Kidney epithelial cell (primary cell): ENCODE data around the gene GFRA3. TPM values are rescaled to one million over a fixed set of nuclear protein-coding genes. Genes with fewer than 3 reads are reported as not detected.
A peak's percentile ranks its signal among the peaks of the same experiment; 100 is the strongest.
"Not testable (repeated sequence)": the region's sequence is repeated elsewhere in the genome, so short reads cannot be mapped to it uniquely, and the experiment has no call there.

Experiments used
- DNase-seq: peaks from one replicate; pipeline ENCODE4 v3.0.0-alpha.2; 2010; ENCODE audit warnings: low read depth
- H3K27me3 ChIP-seq: 2 replicates; pipeline ENCODE4 v1.6.0; 2011; ENCODE audit warnings: low read length; ENCODE audit not compliant: control insufficient read depth, insufficient read depth
- H3K36me3 ChIP-seq: 2 replicates; pipeline ENCODE4 v1.5.1; 2011; ENCODE audit warnings: low read length; ENCODE audit not compliant: control insufficient read depth, insufficient read depth
- H3K4me3 ChIP-seq: 2 replicates; pipeline ENCODE4 v1.5.1; 2011; ENCODE audit warnings: low read depth, mild to moderate bottlenecking, control low read depth, low read length
- CTCF ChIP-seq: IDR thresholded peaks from 2 replicates; pipeline ENCODE4 v1.5.1; 2011; ENCODE audit warnings: mild to moderate bottlenecking, moderate library complexity, low read length, control low read depth, inconsistent platforms; ENCODE audit not compliant: insufficient read depth, poor library complexity, severe bottlenecking
- total RNA-seq: library from RNA; depleted of rRNA; stranded (reverse); fragments of >200 nt; gene quantifications from 2 replicates; pipeline ENCODE4 v1.2.3, GENCODE V29; 2015

The GFRA3 gene
- 0.08 TPM in 1 of 2 replicates, not detected in the other for total RNA-seq

DNA sequence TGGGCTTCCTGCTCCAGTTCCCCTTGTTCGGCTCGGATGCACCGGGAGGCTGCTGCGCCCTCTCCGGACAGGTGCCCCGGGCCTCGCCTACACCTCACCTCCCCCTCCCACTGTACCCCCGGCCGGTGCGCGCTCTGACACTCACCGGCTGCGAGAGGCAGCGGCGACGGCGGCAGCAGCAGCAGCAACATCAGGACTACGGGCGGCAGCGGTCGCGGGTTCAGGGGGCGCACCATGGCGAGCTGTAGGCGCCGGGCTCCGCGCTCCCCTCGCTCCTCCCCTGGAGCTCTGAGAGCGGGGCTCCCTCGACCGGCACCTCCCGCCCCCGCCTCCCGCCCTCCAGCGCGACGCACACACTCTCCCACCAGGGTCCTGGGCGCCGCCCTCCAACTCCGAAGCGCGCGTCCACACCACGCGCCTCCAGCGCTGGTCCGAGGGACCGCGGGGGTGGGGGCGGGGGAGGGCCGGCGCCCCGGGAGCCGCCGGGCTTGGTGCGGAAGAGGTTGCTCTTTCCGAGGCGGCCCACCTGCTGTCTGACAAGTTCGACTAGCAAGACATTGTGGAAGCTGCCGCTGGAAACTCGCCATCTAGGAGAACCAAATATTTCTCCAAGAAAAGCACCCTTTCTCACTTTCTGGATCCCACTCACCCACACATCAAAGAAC lies at the start of gene GFRA3:
GFRA3 (minus strand) TSS at position 433 of the 665 bp plus-strand sequence; CDS start at position 236, 197 bp downstream.
- peak within 1 kb of the TSS; percentile 40 for H3K4me3 ChIP-seq
- no peak for TF ChIP-seq CTCF
- H3K27me3 ChIP-seq = peaks cover 16% of the 10 kb centered on the region
- no peaks in the 10 kb centered on the region for H3K36me3 ChIP-seq
- no peak for DNase-seq

GRCh38 chr5:138318211-138318610 lies 43.8 kb upstream of the GFRA3 start:
- H3K4me3 ChIP-seq, H3K36me3 ChIP-seq, H3K27me3 ChIP-seq, DNase-seq: not testable (repeated sequence)

DNA sequence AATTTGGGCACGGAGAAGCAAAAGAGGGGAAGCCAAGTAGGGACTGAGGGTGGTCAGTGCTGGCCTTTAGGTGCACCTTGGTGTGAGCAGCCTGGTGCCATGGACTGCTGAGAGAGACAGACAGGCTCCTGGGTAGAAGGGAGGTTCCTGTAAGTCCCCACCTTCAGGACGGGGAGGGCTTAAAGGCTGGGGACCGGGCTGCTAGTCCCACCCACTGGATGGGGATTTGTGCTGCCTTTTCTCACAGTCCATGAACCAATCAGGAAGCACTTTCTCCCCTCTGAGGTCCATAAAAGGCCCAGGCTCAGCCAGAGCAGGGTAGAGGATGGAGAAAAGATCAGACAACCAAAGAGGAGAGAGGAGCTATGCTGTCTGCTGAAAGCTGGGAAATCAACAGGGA lies 41.9 kb upstream of the GFRA3 start:
- Histone ChIP-seq H3K4me3 (no peak overlapping the region), H3K27me3 (no peaks in the 10 kb centered on the region), H3K36me3 (no peaks in the 10 kb centered on the region)
- no peak for TF ChIP-seq CTCF
- no peak for DNase-seq

- Histone ChIP-seq H3K27me3 (no peaks in the 10 kb centered on the region), H3K36me3 (no peaks in the 10 kb centered on the region), H3K4me3 (no peak overlapping the region)
- no peak for DNase-seq
- no peak for TF ChIP-seq CTCF
These were observed 41.4 kb upstream of the GFRA3 start for GRCh38 chr5:138315751-138316278.

GRCh38 chr5:138305797-138306196 lies 31.4 kb upstream of the GFRA3 start:
- Histone ChIP-seq H3K36me3 (no peaks in the 10 kb centered on the region), H3K27me3 (no peaks in the 10 kb centered on the region), H3K4me3 (no peak overlapping the region)
- TF ChIP-seq CTCF = no peak
- no peak for DNase-seq

DNA sequence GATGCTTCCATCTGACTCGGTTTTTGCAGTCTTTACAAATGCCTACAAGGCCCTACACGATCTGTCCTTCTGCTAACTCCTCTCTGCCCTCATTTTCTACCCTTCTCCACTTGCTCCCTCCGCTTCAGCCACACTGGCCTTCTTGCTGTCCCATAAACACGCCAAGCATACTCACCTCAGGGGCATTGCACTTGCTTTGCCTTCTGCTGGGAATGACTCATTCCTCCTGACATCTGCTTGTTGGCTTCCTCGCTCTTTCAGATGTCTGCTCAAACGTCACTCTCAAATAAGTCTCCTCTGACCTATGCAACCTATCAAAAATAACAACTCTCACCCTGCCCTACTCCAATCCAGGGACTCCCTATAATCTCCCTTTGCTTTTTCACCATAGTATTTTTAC lies 29.0 kb upstream of the GFRA3 start:
- Histone ChIP-seq H3K27me3 (no peaks in the 10 kb centered on the region), H3K4me3 (no peak overlapping the region), H3K36me3 (no peaks in the 10 kb centered on the region)
- no peak for DNase-seq
- no peak for TF ChIP-seq CTCF
